GM20000 (cell line): Measurements from ENCODE around the gene G0S2.
A peak's percentile ranks its signal among the peaks of the same experiment; 100 is the strongest.

Experiments
- DNase-seq: peaks from one replicate; pipeline ENCODE4 v3.0.0; 2012; ENCODE audit warnings: low spot score
- TF ChIP-seq, protein P1 (sequence below): IDR thresholded peaks from 2 replicates; pipeline ENCODE4 v1.5.1; 2012; ENCODE audit warnings: mild to moderate bottlenecking, control low read depth; ENCODE audit errors: extremely low read depth, missing control alignments

Gene G0S2

DNA sequence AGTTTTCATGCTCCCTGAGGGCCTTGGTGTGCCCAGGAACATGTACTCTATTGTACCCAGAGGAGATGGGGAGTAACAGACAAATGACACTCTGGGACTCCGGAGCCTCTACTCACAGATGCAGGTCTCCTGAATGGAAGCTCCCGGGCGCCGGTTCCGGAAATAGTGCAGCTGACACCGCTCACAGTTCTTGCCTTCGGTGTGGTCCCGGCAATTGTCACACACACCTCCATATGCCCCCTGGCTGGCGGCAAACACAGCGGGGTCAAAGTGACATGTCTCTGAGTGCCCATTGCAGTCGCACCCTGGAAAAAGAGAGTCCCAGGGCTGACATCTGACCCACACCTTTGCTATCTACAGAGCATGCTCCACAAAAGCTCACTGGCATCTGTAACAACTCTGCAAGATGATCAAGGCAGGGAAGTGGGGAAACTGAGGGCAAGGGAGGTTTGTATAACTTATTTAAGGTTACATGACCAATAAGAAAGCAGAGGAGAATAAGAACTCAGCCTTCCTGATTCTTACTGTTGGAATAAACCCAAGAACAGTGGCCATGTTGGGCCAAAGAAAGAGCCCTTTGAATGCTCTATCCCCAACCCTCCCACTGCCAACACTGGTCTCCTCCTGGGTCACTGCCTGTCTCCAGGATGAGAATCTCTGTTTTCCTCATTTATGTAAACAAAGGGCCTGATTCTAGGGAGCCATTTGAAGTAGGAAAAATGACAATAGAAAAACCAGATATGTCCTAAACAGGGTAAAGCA is 45.4 kb upstream of the G0S2 start:
- no peak for DNase-seq
- TF ChIP-seq, protein P1, sequence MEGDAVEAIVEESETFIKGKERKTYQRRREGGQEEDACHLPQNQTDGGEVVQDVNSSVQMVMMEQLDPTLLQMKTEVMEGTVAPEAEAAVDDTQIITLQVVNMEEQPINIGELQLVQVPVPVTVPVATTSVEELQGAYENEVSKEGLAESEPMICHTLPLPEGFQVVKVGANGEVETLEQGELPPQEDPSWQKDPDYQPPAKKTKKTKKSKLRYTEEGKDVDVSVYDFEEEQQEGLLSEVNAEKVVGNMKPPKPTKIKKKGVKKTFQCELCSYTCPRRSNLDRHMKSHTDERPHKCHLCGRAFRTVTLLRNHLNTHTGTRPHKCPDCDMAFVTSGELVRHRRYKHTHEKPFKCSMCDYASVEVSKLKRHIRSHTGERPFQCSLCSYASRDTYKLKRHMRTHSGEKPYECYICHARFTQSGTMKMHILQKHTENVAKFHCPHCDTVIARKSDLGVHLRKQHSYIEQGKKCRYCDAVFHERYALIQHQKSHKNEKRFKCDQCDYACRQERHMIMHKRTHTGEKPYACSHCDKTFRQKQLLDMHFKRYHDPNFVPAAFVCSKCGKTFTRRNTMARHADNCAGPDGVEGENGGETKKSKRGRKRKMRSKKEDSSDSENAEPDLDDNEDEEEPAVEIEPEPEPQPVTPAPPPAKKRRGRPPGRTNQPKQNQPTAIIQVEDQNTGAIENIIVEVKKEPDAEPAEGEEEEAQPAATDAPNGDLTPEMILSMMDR = no peak

DNA sequence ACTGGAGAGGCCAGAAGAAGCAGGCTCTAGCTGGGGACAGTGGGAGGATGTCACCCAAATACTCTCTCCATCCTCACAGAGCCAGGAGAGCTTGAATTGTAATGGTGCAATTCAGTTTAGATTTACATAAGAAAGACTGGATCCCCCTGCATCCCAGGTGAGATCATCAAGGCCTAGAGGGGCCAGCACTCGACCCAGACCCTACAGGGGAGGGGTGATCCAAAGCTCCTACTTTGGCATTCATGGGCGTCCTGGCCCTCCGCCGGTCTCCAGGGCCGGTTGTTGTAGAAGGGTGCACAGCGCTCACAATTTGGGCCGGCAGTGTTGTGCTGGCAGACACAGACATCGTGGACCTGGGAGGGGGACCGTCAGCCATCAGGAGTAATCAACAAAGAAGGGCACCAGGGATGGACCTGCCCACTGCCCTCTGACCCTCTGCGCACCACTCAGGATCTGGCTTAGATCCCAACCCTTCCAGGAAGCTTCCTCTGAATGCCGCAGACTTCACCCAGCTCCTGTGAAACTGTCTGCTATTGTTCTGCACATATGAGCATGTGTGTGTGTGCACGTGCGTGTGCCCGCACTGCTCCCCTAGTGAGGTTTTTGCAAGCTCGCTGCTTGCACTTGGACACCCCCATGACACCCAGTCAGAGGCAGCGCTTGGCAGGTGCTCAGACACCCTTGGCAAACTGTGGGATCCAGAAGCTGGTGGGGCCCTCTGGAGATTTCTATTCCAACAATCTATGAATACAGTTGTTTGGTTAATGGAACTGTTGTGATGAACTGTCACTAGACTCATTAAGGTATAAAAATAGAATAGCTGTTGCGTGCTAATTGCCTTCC is 44.6 kb upstream of the G0S2 start:
- TF ChIP-seq, protein P1 = no peak
- DNase-seq = no peak

DNA sequence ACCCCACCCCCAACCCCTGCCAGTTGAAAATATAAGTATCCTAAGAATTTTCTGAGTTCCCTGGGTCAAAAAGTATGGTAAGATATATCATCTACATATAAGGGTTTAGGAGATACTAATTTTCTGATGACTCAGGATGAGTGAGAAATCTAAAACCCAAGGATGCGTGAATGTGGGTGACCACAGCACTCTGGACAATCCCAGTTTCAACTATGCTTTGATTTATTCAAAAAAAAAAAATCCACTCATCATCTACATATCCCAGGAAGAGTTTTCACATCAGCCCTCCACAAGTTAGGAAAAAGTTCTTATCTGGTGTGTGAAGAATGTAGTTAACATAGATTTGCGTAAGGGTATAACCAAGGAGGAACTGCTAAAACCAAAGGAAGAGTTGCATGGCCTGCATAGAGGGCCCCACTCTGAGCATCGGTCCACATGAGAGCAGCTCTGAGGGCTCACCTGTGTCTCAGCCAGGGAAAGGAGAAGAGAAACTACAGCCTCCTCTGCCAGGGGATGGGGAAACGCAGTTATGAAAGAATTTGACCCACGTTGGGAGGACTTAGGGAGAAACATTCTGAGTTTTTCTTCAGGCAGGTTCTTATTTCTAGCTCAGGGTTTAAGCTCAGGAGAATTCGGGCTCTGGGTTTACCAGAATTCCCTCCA is 41.7 kb upstream of the G0S2 start:
- TF ChIP-seq, protein P1 = no peak

DNA sequence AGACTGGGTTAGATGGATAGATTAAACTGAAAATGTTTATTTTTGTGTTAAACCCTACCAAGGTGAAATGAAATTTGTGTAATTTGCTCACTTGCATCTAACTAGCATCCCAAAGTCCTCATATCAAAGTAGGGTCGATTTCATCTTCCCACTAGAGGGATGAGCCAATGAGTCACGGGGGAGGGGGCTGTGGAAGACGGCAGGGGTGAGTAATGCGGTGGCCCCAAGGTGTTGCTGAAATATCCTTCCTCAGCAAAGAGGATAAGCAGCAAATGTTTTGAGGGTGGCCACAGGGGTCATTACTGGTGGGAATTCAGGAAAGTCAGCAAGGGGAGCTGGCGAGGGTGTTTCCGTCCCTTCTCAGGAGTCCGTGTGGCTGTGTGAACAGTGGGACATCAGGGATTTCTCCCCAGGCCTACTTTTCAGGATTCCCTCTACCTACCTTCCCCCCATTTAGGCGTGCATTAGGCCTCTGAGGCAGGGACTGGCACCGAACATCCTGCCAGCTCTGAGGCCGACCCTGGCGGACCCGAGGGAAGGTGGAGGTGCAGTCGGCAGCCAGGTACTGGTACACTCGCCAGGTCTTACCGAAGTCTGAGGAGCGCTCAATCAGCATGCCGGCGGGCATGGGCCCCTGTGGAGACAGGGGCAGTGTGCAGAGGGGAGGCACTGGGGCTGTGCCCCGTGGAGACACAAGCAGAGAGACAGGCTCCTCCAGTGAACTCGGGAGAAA is 41.0 kb upstream of the G0S2 start:
- DNase-seq = no peak
- TF ChIP-seq, protein P1 = no peak

More for the DNA sequence above, 41.7 kb upstream of the G0S2 start:
- peak; percentile 39 for DNase-seq

DNA sequence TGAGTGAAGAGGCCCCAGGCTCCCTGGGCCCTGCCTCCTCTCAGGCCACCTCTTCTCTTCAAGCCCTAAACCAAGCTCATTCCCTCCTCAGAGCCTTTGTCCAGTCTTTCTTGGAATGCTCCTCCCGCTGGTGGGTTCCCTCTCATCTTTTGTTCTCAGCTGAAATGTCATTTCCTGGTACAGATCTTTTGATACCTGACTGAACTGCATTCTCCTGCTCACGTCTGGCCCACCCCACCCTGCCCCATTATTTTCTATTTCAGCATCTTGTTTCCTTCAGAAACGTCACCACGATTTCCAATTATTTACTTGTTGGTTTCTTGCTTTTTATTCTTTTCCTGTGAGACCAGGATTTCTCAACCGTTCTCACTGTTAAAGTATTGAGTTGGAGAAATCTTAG is 39.4 kb upstream of the G0S2 start:
- DNase-seq = no peak
- TF ChIP-seq, protein P1 = no peak

DNA sequence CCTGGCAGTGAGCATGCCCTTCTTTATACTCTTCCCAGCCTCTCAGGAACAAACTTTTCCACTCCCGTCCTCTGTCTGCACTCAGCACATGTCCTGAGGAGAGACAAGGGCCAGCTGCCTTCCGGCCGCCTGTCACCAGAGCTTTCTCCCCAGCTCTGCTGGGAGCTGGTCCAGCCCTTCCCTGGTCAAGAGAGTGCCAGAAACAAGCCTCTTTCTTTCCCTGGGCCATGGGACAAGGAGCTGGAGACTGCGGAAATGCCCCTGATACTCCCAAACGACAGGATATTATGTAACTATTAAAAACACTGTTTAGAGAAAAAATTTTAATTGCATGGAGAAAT is 33.4 kb upstream of the G0S2 start:
- TF ChIP-seq, protein P1 = no peak
- no peak for DNase-seq
